GM20431 (cell line): ENCODE measurements around the gene BAAT.
"Not testable (repeated sequence)": the region's sequence is repeated elsewhere in the genome, so short reads cannot be mapped to it uniquely, and the experiment has no call there.

Experiments used
- in situ Hi-C: fragments of 300-500 bp; cut with MseI, MboI; formaldehyde crosslinking; loops from one replicate; pipeline ENCODE4 v1.15.0; 2020; ENCODE audit warnings: low sequenced_read_pairs; ENCODE audit not compliant: unreplicated experiment

The BAAT gene

GRCh38 chr9:101366038-101366756 is 18.6 kb downstream of the BAAT start:
- in situ Hi-C loops, result no loop called here

GRCh38 chr9:101365181-101365580 is 19.6 kb downstream of the BAAT start:
- in situ Hi-C loops, result no loop called here

- in situ Hi-C loops, result no loop called here
Observed at GRCh38 chr9:101362450-101362849, 22.4 kb downstream of the BAAT start.

- in situ Hi-C loops, result no loop called here
Observed at GRCh38 chr9:101360647-101361046, 24.2 kb downstream of the BAAT start.

- in situ Hi-C loops, result no loop called here
Observed at GRCh38 chr9:101359679-101360078, 25.1 kb downstream of the BAAT start.

GRCh38 chr9:101356619-101357018 is 28.2 kb downstream of the BAAT start:
- in situ Hi-C loops, result no loop called here

GRCh38 chr9:101354765-101355708 is 29.8 kb downstream of the BAAT start:
- in situ Hi-C loops, result no loop called here

GRCh38 chr9:101354143-101354764 is 30.6 kb downstream of the BAAT start:
- in situ Hi-C loops, result no loop called here

GRCh38 chr9:101353683-101354082 is 31.1 kb downstream of the BAAT start:
- in situ Hi-C loops, result no loop called here

GRCh38 chr9:101352892-101353463 is 31.8 kb downstream of the BAAT start:
- in situ Hi-C loops, result no loop called here

- in situ Hi-C loops, result no loop called here
Observed at GRCh38 chr9:101350285-101350684, 34.5 kb downstream of the BAAT start.

GRCh38 chr9:101342595-101342994 is 42.2 kb downstream of the BAAT start:
- in situ Hi-C loops, result no loop called here

GRCh38 chr9:101341958-101342357 is 42.8 kb downstream of the BAAT start:
- in situ Hi-C loops, result no loop called here

- in situ Hi-C loops, result no loop called here
Observed at GRCh38 chr9:101337237-101337636, 47.6 kb downstream of the BAAT start.

- in situ Hi-C loops, result no loop called here
Observed at GRCh38 chr9:101336091-101336490, 48.7 kb downstream of the BAAT start.

- in situ Hi-C loops, result no loop called here
Observed at GRCh38 chr9:101333926-101334702, 50.7 kb downstream of the BAAT start.

- in situ Hi-C loops, result no loop called here
Observed at GRCh38 chr9:101333490-101333889, 51.3 kb downstream of the BAAT start.

GRCh38 chr9:101332362-101332761 is 52.4 kb downstream of the BAAT start:
- in situ Hi-C loops, result no loop called here

GRCh38 chr9:101327422-101327909 is 57.3 kb downstream of the BAAT start:
- in situ Hi-C loops, result not testable (repeated sequence)

GRCh38 chr9:101326501-101326900 is 58.3 kb downstream of the BAAT start:
- in situ Hi-C loops, result no loop called here
